NCI-H1417 treated with DMSO at 0.1 percent for 48 hours (cell line): ENCODE results near the gene SLC22A23.

Source experiments
- DNase-seq: peaks from one replicate; lab custom pipeline; 2025; lab: John Stamatoyannopoulos, UW

SLC22A23 gene

GRCh38 chr6:3351829-3352524 is 104.9 kb downstream of the SLC22A23 start:
- DNase-seq = no peak

- DNase-seq = no peak
Measured at GRCh38 chr6:3351105-3351676, 105.7 kb downstream of the SLC22A23 start.

GRCh38 chr6:3350252-3350796 is 106.5 kb downstream of the SLC22A23 start:
- no peak for DNase-seq

GRCh38 chr6:3349388-3350251 is 107.2 kb downstream of the SLC22A23 start:
- no peak for DNase-seq

GRCh38 chr6:3348821-3349220 is 108.0 kb downstream of the SLC22A23 start:
- no peak for DNase-seq

GRCh38 chr6:3347826-3348225 is 109.0 kb downstream of the SLC22A23 start:
- DNase-seq = no peak

- DNase-seq = no peak
Measured at GRCh38 chr6:3347247-3347646, 109.6 kb downstream of the SLC22A23 start.

GRCh38 chr6:3346476-3346875 is 110.4 kb downstream of the SLC22A23 start:
- no peak for DNase-seq

GRCh38 chr6:3345836-3346235 is 111.0 kb downstream of the SLC22A23 start:
- no peak for DNase-seq

- DNase-seq = peak; percentile 36
Measured at GRCh38 chr6:3343089-3343883, 113.6 kb downstream of the SLC22A23 start.

GRCh38 chr6:3341467-3341866 is 115.4 kb downstream of the SLC22A23 start:
- DNase-seq = no peak

- no peak for DNase-seq
Measured at GRCh38 chr6:3340894-3341293, 116.0 kb downstream of the SLC22A23 start.

GRCh38 chr6:3340358-3340802 is 116.5 kb downstream of the SLC22A23 start:
- no peak for DNase-seq

- no peak for DNase-seq
Measured at GRCh38 chr6:3339811-3340210, 117.0 kb downstream of the SLC22A23 start.

- DNase-seq = no peak
Measured at GRCh38 chr6:3337521-3338350, 119.1 kb downstream of the SLC22A23 start.

GRCh38 chr6:3336859-3337515 is 119.9 kb downstream of the SLC22A23 start:
- no peak for DNase-seq

- no peak for DNase-seq
Measured at GRCh38 chr6:3336066-3336786, 120.6 kb downstream of the SLC22A23 start.

GRCh38 chr6:3335169-3335568 is 121.7 kb downstream of the SLC22A23 start:
- no peak for DNase-seq

GRCh38 chr6:3334555-3334954 is 122.3 kb downstream of the SLC22A23 start:
- DNase-seq = no peak

- DNase-seq = no peak
Measured at GRCh38 chr6:3333263-3333662, 123.6 kb downstream of the SLC22A23 start.
